ENCODE measurements around the gene DNM3.

- TF ChIP-seq, protein P1, sequence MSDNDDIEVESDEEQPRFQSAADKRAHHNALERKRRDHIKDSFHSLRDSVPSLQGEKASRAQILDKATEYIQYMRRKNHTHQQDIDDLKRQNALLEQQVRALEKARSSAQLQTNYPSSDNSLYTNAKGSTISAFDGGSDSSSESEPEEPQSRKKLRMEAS (IDR thresholded peaks at IDR 0.05; ENCODE audit: low read depth): no peak
- TF ChIP-seq CTCF (IDR thresholded peaks at IDR 0.05): no peak
- no peak for TF ChIP-seq GABPA (IDR thresholded peaks at IDR 0.05; ENCODE audit: low read depth)
- no peak for TF ChIP-seq POLR2AphosphoS5 (IDR thresholded peaks at IDR 0.05; ENCODE audit: low read depth, low read length)
- no peak for TF ChIP-seq RAD21 (IDR thresholded peaks at IDR 0.05; ENCODE audit: low read length)
- TF ChIP-seq, protein P2, sequence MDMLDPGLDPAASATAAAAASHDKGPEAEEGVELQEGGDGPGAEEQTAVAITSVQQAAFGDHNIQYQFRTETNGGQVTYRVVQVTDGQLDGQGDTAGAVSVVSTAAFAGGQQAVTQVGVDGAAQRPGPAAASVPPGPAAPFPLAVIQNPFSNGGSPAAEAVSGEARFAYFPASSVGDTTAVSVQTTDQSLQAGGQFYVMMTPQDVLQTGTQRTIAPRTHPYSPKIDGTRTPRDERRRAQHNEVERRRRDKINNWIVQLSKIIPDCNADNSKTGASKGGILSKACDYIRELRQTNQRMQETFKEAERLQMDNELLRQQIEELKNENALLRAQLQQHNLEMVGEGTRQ (IDR thresholded peaks at IDR 0.05; ENCODE audit: borderline replicate concordance, low read depth, low read length): no peak
- no peak for TF ChIP-seq TCF12 (IDR thresholded peaks at IDR 0.05)
- TF ChIP-seq, protein P3, sequence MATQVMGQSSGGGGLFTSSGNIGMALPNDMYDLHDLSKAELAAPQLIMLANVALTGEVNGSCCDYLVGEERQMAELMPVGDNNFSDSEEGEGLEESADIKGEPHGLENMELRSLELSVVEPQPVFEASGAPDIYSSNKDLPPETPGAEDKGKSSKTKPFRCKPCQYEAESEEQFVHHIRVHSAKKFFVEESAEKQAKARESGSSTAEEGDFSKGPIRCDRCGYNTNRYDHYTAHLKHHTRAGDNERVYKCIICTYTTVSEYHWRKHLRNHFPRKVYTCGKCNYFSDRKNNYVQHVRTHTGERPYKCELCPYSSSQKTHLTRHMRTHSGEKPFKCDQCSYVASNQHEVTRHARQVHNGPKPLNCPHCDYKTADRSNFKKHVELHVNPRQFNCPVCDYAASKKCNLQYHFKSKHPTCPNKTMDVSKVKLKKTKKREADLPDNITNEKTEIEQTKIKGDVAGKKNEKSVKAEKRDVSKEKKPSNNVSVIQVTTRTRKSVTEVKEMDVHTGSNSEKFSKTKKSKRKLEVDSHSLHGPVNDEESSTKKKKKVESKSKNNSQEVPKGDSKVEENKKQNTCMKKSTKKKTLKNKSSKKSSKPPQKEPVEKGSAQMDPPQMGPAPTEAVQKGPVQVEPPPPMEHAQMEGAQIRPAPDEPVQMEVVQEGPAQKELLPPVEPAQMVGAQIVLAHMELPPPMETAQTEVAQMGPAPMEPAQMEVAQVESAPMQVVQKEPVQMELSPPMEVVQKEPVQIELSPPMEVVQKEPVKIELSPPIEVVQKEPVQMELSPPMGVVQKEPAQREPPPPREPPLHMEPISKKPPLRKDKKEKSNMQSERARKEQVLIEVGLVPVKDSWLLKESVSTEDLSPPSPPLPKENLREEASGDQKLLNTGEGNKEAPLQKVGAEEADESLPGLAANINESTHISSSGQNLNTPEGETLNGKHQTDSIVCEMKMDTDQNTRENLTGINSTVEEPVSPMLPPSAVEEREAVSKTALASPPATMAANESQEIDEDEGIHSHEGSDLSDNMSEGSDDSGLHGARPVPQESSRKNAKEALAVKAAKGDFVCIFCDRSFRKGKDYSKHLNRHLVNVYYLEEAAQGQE (IDR thresholded peaks at IDR 0.05; ENCODE audit: low read depth, low read length): no peak
- no peak for TF ChIP-seq ELF1 (IDR thresholded peaks at IDR 0.05)
- no peak for TF ChIP-seq NRF1 (IDR thresholded peaks at IDR 0.05; ENCODE audit: low read depth, low read length)
Observed at GRCh38 chr1:172390301-172390682, 549.0 kb downstream of the DNM3 start.
